Heart left ventricle (tissue), 16 donors: ENCODE results near the gene EOGT. TPM values are rescaled to one million over a fixed set of nuclear protein-coding genes. Genes with fewer than 3 reads are reported as not detected.

ENCODE experiments used
- ATAC-seq, 4 donors: fragments of 200-7000 bp; cut with Tn5 transposase; one replicate each; pipeline ENCODE4 v1.9.1; 2020 to 2022; ENCODE audit warnings: moderate library complexity in 4 of 4, mild to moderate bottlenecking in 3 of 4, moderate number of reproducible peaks in 1 of 4
- DNase-seq, 5 donors: peaks; one replicate each; pipeline ENCODE4 v3.0.0-alpha.2; 2020
- H3K27ac ChIP-seq, 12 donors: fragments of 200-600 bp; sonication (generic) in 4 of 12; one replicate each; pipeline versions ENCODE4 v1.5.0 to v1.8.0; 2016 to 2022; ENCODE audit warnings: mild to moderate bottlenecking in 2 of 12
- H3K27me3 ChIP-seq, 9 donors: fragments of 200-600 bp; sonication (generic) in 2 of 9; one replicate each; pipeline versions ENCODE4 v1.5.1 to v1.8.0; 2016 to 2022; ENCODE audit warnings: mild to moderate bottlenecking in 3 of 9
- H3K36me3 ChIP-seq, 9 donors: fragments of 200-600 bp; sonication (generic) in 2 of 9; one replicate each; pipeline versions ENCODE4 v1.5.0 to v1.8.0; 2018 to 2022; ENCODE audit warnings: mild to moderate bottlenecking in 2 of 9
- H3K4me1 ChIP-seq, 12 donors: fragments of 200-600 bp; sonication (generic) in 4 of 12; one replicate each; pipeline versions ENCODE4 v1.5.0 to v1.8.0; 2016 to 2022; ENCODE audit warnings: mild to moderate bottlenecking in 3 of 12
- H3K4me3 ChIP-seq, 12 donors: fragments of 200-600 bp; sonication (generic) in 4 of 12; one replicate each; pipeline versions ENCODE4 v1.5.0 to v1.8.0; 2017 to 2022; ENCODE audit warnings: mild to moderate bottlenecking in 9 of 12, moderate library complexity in 4 of 12
- H3K9me3 ChIP-seq, 12 donors: fragments of 200-600 bp; sonication (generic) in 4 of 12; one replicate each; pipeline versions ENCODE4 v1.5.0 to v1.8.0; 2016 to 2022; ENCODE audit warnings: mild to moderate bottlenecking in 1 of 12
- POLR2A ChIP-seq, 2 donors: fragments of 450-650 bp; IDR thresholded peaks; one replicate each; pipeline ENCODE4 v1.6.1; 2017; ENCODE audit warnings: antibody characterized with exemption in 2 of 2, mild to moderate bottlenecking in 2 of 2, moderate library complexity in 2 of 2
- WGBS, 4 donors: extraction: QIAGEN DNeasy Blood & Tissue Kit in 2 of 4; methylation state at CpG; one replicate each; pipeline versions ENCODE4 v1.1.5 to v1.1.7; 2013 to 2018; 5-methylcytosine and 5-hydroxymethylcytosine counted together
- intact Hi-C, 10 donors: fragments of 100-400 bp; cut with DNase I; formaldehyde crosslinking; loops; one replicate each; pipeline versions ENCODE4 v1.11.1 to v1.14.2; 2022
- polyA plus RNA-seq, 2 donors: library from polyadenylated mRNA; stranded (reverse); fragments of 200-250 nt; gene quantifications; one replicate each; pipeline ENCODE4 v1.2.3, GENCODE V29; 2013
- total RNA-seq, 9 donors: library from RNA; depleted of rRNA in 2 of 9; stranded (reverse); fragments of >200 nt in 2 of 9; fragmentation: NEBNext Ultra II Directional in 3 of 9; extraction: Animal tissue kit (Norgen Biotek cat#: 25700) in 3 of 9; gene quantifications; one replicate each; pipeline versions ENCODE4 v1.1.0 to v1.2.4, GENCODE V29; 2016 to 2023
- TF ChIP-seq, protein P1 (sequence below), 12 donors: fragments of 200-600 bp; sonication (generic) in 4 of 12; IDR thresholded peaks; one replicate each; pipeline versions ENCODE4 v1.5.0 to v1.8.0; 2018 to 2022; ENCODE audit warnings: antibody characterized with exemption in 12 of 12, mild to moderate bottlenecking in 5 of 12
- donor health status: ischemic (EF 13 %, LVEDD 7.1; RV severe dilation, severe dysfunction).
- donor health status: healthy with polysubstance abuse.
- donor health status: DM: no; HTN: yes; CAD: no.
- donor health status: DM: no; HTN: no; CAD: no.
- donor health status: ischemic (EF 25% LVEDD 6.9; RV normal size, moderate dysfunction).
- donor health status: ischemic (EF 25% LVEDD 5.7; RV mildly dilated, moderate dysfunction).
- donor health status: healthy.
- donor health status: DM: yes; HTN: yes; CAD: no.
- donor health status: ischemic (EF 35%, LVEDD 5.7; RV mildly dilated, moderate dysfunction).
- donor health status: nonischemic (EF 11% LVEDD 7.7; RV severe dilation, severe dysfunction).
- donor health status: DM: yes; HTN: yes; CAD: no.
- donor health status: PGD.
- donor health status: ischemic (EF 29% LVEDD 5.4; RV normal size, mild dysfunction).
- donor health status: nonischemic (EF 23%, LVEDD 6.1; RV moderate dilation, normal function).

The EOGT gene
- total and polyA plus RNA-seq, 11 donors, result 13.4 to 53.1 (median 33.9) TPM

GRCh38 chr3:69016901-69017300 lies 3.4 kb upstream of the EOGT start:
- Histone ChIP-seq H3K27ac (no peak overlapping the region), H3K27me3 (no peaks in the 10 kb centered on the region), H3K36me3 (peaks cover 0 to 43% (median 13%) of the 10 kb centered on the region in 9 donors), H3K9me3 (no peaks in the 10 kb centered on the region), H3K4me1 (peaks cover 0 to 27% (median 17%) of the 10 kb centered on the region in 12 donors), H3K4me3 (no peak overlapping the region)
- intact Hi-C loops, result no loop called here
- no peak for TF ChIP-seq POLR2A (IDR thresholded peaks at IDR 0.05)
- TF ChIP-seq, protein P1, sequence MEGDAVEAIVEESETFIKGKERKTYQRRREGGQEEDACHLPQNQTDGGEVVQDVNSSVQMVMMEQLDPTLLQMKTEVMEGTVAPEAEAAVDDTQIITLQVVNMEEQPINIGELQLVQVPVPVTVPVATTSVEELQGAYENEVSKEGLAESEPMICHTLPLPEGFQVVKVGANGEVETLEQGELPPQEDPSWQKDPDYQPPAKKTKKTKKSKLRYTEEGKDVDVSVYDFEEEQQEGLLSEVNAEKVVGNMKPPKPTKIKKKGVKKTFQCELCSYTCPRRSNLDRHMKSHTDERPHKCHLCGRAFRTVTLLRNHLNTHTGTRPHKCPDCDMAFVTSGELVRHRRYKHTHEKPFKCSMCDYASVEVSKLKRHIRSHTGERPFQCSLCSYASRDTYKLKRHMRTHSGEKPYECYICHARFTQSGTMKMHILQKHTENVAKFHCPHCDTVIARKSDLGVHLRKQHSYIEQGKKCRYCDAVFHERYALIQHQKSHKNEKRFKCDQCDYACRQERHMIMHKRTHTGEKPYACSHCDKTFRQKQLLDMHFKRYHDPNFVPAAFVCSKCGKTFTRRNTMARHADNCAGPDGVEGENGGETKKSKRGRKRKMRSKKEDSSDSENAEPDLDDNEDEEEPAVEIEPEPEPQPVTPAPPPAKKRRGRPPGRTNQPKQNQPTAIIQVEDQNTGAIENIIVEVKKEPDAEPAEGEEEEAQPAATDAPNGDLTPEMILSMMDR (IDR thresholded peaks at IDR 0.05), result no peak
- DNase-seq (no peak), ATAC-seq (no peak)
- 84 to 90% (median 89%) methylated on average over 2 of the region's 2 CpGs for WGBS, 4 donors

GRCh38 chr3:69016102-69016501 lies 2.6 kb upstream of the EOGT start:
- Histone ChIP-seq H3K4me3 (no peak overlapping the region), H3K27me3 (no peaks in the 10 kb centered on the region), H3K9me3 (no peaks in the 10 kb centered on the region), H3K4me1 (peaks cover 0 to 27% (median 17%) of the 10 kb centered on the region in 12 donors), H3K27ac (no peak overlapping the region), H3K36me3 (peaks cover 0 to 35% (median 5%) of the 10 kb centered on the region in 9 donors)
- 94 to 100% (median 97%) methylated on average over 4 of the region's 4 CpGs for WGBS, 4 donors
- DNase-seq (no peak), ATAC-seq (no peak)
- intact Hi-C loops, result no loop called here
- TF ChIP-seq POLR2A (IDR thresholded peaks at IDR 0.05), result no peak
- TF ChIP-seq, protein P1 (IDR thresholded peaks at IDR 0.05), result no peak

DNA sequence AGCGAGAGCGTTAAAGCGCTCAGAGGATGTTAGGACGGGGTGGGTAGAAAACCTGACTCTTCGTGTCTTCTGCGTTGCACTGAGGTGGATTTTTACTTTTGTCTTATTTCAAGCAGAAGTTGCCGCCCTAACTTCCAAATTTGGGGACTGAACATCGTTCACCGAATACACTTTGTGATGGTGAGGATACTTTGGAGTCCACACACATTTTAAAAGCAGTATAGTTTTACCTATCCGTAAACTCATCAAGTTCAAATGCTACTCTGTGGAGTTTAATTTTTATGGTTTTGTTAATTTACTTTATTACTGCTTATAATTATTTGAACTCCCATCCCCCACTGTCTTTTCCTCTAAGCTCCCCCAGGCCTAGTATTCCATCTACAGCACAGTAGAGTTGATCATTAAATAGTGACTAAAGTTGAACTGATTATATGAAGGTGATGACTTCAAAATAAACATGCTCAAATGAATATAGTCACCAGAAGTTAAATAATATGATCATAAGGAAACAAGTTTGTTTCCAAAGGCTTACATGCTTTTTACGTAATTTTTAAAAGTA lies 617 bp upstream of the EOGT start:
- H3K4me3 ChIP-seq, result peak overlapping the region; percentile 53 to 94 (median 86)
- peak overlapping the region; percentile 94 to 99 (median 98) for H3K27ac ChIP-seq
- WGBS, 4 donors, result 18 to 20% (median 19%) methylated on average over 11 of the region's 11 CpGs
- DNase-seq, result no peak
- H3K36me3 ChIP-seq, result peaks cover 0 to 39% (median 6%) of the 10 kb centered on the region in 9 donors
- no peaks in the 10 kb centered on the region for H3K27me3 ChIP-seq
- H3K4me1 ChIP-seq, result peaks cover 0 to 41% (median 21%) of the 10 kb centered on the region in 12 donors
- ATAC-seq, result no peak
- intact Hi-C loops, result loop anchor here in 2 of 10 donors (5.0 kb wide), 2 partner anchors 38 to 68 kb away; partner anchors contain the start of genes ARL6IP5 (in 1 of the 2), TMF1 (in 1 of the 2) and UBA3 (in 1 of the 2)
- H3K9me3 ChIP-seq, result no peaks in the 10 kb centered on the region
- no peak for TF ChIP-seq POLR2A (IDR thresholded peaks at IDR 0.05)

DNA sequence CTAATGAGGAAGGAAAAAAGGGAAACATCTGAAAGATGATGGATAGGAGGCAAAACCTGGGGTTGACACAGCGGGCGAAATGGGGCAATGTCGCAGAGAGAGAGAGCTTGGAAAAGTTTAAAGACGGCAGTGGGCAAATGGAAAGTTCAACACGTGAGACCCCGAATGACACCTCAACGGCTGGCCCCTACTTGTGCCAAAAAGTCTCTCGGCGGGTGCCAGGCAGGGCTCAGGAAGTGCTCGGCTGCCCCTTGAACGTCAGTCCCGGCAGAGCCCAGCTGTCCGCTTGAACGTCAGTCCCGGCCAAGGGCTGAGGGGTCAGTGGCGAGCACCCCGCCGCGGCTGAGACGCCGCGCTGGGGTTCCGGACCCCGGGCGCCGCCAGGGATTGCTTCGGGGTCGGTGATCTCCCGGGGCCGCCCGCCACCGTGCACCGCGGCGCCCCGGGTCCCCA lies 658 bp downstream of the EOGT start:
- peaks cover 0 to 43% (median 17%) of the 10 kb centered on the region in 9 donors for H3K36me3 ChIP-seq
- no peaks in the 10 kb centered on the region for H3K27me3 ChIP-seq
- 4 to 11% (median 7%) methylated on average over 17 to 36 of the region's 36 CpGs for WGBS, 4 donors
- peak in 3 of 4 donors; percentile 50 to 67 (median 66) for ATAC-seq
- DNase-seq, result peak; percentile 57 to 71 (median 68)
- H3K9me3 ChIP-seq, result no peaks in the 10 kb centered on the region
- H3K4me1 ChIP-seq, result peaks cover 0 to 51% (median 24%) of the 10 kb centered on the region in 12 donors
- TF ChIP-seq, protein P1 (IDR thresholded peaks at IDR 0.05), result no peak
- TF ChIP-seq POLR2A (IDR thresholded peaks at IDR 0.05), result no peak
- H3K4me3 ChIP-seq, result peak overlapping the region; percentile 53 to 94 (median 86)
- intact Hi-C loops, result loop anchor here in 2 of 10 donors (5.0 kb wide), 2 partner anchors 39 to 69 kb away; partner anchors contain the start of genes ARL6IP5 (in 1 of the 2), TMF1 (in 1 of the 2) and UBA3 (in 1 of the 2)
- peak overlapping the region; percentile 94 to 99 (median 98) for H3K27ac ChIP-seq
